OCI-LY7 (cell line): Measurements from ENCODE around the gene DLG5. TPM values are rescaled to one million over a fixed set of nuclear protein-coding genes. Genes with fewer than 3 reads are reported as not detected.

Experiments used
- BruUV-seq: library from RNA; stranded (reverse); fragments of 400-500 nt; replicated peaks from 2 replicates; lab custom pipeline; 2021; lab: Mats Ljungman, UMichigan
- CTCF ChIA-PET: fragments of 300-600 bp; sonication (Branson Sonifier 250); formaldehyde crosslinking; loops from one replicate; lab custom pipeline; 2022; ENCODE audit warnings: antibody characterized with exemption; ENCODE audit not compliant: unreplicated experiment; lab: Charles Lee
- POLR2A ChIA-PET: fragments of 300-600 bp; sonication (Branson Sonifier 250); formaldehyde crosslinking; loops from one replicate; lab custom pipeline; 2022; ENCODE audit warnings: antibody characterized with exemption; lab: Charles Lee
- DNase-seq: peaks from one replicate; pipeline ENCODE4 v3.0.0-alpha.2; 2015; ENCODE audit warnings: low spot score
- H2AFZ ChIP-seq: fragments of 200-600 bp; sonication (generic), shearing (Covaris generic); 2 replicates; pipeline ENCODE4 v1.6.1; 2014; ENCODE audit warnings: mild to moderate bottlenecking, antibody characterized with exemption, low read length, moderate library complexity
- H3K27ac ChIP-seq: fragments of 200-600 bp; sonication (generic); 2 replicates; pipeline ENCODE4 v1.5.1; 2014; ENCODE audit warnings: mixed run types, low read depth, mild to moderate bottlenecking, moderate library complexity, low read length, inconsistent platforms; ENCODE audit not compliant: poor library complexity, severe bottlenecking
- H3K36me3 ChIP-seq: fragments of 200-600 bp; sonication (generic); 2 replicates; pipeline ENCODE4 v1.6.1; 2014; ENCODE audit warnings: mild to moderate bottlenecking, antibody characterized with exemption, low read length, moderate library complexity, mixed read lengths; ENCODE audit not compliant: insufficient read depth
- H3K4me1 ChIP-seq: fragments of 200-600 bp; sonication (generic); 2 replicates; pipeline ENCODE4 v1.5.1; 2014; ENCODE audit warnings: mild to moderate bottlenecking, low read length; ENCODE audit not compliant: insufficient read depth, poor library complexity, severe bottlenecking
- H3K4me2 ChIP-seq: fragments of 200-600 bp; sonication (generic); 2 replicates; pipeline ENCODE4 v1.6.1; 2014; ENCODE audit warnings: mild to moderate bottlenecking, low read length
- H3K4me3 ChIP-seq: fragments of 200-600 bp; sonication (generic); 2 replicates; pipeline ENCODE4 v1.5.1; 2014; ENCODE audit warnings: mild to moderate bottlenecking, low read depth, low read length; ENCODE audit not compliant: poor library complexity, severe bottlenecking
- H3K79me2 ChIP-seq: fragments of 200-600 bp; sonication (generic); 2 replicates; pipeline ENCODE4 v1.6.1; 2016; ENCODE audit warnings: low read depth, mild to moderate bottlenecking, low read length, moderate library complexity, mixed read lengths; ENCODE audit not compliant: insufficient read depth
- H3K9me2 ChIP-seq: fragments of 200-600 bp; sonication (generic); 2 replicates; pipeline ENCODE4 v1.6.1; 2016; ENCODE audit warnings: mild to moderate bottlenecking, low read length, mixed read lengths; ENCODE audit not compliant: insufficient read depth
- H3K9me3 ChIP-seq: fragments of 200-600 bp; sonication (generic); 2 replicates; pipeline ENCODE4 v1.6.1; 2014; ENCODE audit warnings: mild to moderate bottlenecking, mixed run types, low read length, mixed read lengths
- H4K20me1 ChIP-seq: fragments of 200-600 bp; sonication (generic); 2 replicates; pipeline ENCODE4 v1.6.1; 2014; ENCODE audit warnings: mild to moderate bottlenecking, antibody characterized with exemption, low read length, moderate library complexity, mixed read lengths; ENCODE audit not compliant: insufficient read depth
- EZH2phosphoT487 ChIP-seq: fragments of 200-600 bp; sonication (generic); IDR thresholded peaks from 2 replicates; pipeline ENCODE4 v1.6.1; 2018; ENCODE audit warnings: low read depth, borderline replicate concordance, mild to moderate bottlenecking, mixed run types, antibody characterized with exemption, low read length, moderate library complexity, mixed read lengths
- intact Hi-C: fragments of 100-400 bp; cut with micrococcal nuclease; formaldehyde crosslinking; loops from one replicate; pipeline ENCODE4 v1.10.0; 2022; ENCODE audit not compliant: unreplicated experiment
- total RNA-seq, 2 experiments: library from RNA; depleted of rRNA in 1 of 2; stranded (reverse); fragments of >200 nt in 1 of 2; shearing (Covaris generic) in 1 of 2; gene quantifications; 2 replicates each; pipeline ENCODE4 v1.2.3, GENCODE V29; 2014 to 2022
- TF ChIP-seq, protein P1 (sequence below): fragments of 200-600 bp; sonication (generic); conservative IDR thresholded peaks from 2 replicates; pipeline ENCODE4 v1.5.1; 2014; ENCODE audit warnings: mild to moderate bottlenecking, antibody characterized with exemption, low read length, moderate library complexity, mixed read lengths

The DLG5 gene
- total RNA-seq, 2 experiments from 2014 or later: 0.27 TPM; not detected in 1

DNA sequence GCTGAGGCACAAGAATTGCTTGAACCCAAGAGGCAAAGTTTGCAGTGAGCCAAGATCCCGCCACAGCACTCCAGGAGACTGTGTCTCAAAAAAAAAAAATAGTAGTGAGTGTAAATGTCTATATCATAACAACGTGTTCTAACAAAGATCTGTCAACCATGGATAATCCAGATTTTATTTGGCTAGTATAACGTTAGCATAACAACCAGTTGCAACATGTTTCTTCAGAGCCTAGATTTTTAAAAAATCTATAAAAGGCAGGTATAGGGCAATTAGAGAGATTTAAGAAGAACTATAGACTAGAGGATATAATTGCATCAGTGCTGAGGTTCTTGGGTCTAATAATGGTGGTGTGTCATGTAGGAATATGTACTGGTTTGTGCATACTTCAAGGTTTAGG lies 30.5 kb downstream of the DLG5 start:
- DNase-seq: no peak
- Histone ChIP-seq H3K27ac (no peak overlapping the region), H3K9me3 (no peaks in the 10 kb centered on the region), H4K20me1 (no peaks in the 10 kb centered on the region), H3K4me1 (no peaks in the 10 kb centered on the region), H3K4me3 (no peak overlapping the region), H2AFZ (no peak overlapping the region), H3K4me2 (no peak overlapping the region), H3K79me2 (no peaks in the 10 kb centered on the region), H3K36me3 (no peaks in the 10 kb centered on the region), H3K9me2 (no peaks in the 10 kb centered on the region)
- TF ChIP-seq EZH2phosphoT487: no peak
- TF ChIP-seq, protein P1, sequence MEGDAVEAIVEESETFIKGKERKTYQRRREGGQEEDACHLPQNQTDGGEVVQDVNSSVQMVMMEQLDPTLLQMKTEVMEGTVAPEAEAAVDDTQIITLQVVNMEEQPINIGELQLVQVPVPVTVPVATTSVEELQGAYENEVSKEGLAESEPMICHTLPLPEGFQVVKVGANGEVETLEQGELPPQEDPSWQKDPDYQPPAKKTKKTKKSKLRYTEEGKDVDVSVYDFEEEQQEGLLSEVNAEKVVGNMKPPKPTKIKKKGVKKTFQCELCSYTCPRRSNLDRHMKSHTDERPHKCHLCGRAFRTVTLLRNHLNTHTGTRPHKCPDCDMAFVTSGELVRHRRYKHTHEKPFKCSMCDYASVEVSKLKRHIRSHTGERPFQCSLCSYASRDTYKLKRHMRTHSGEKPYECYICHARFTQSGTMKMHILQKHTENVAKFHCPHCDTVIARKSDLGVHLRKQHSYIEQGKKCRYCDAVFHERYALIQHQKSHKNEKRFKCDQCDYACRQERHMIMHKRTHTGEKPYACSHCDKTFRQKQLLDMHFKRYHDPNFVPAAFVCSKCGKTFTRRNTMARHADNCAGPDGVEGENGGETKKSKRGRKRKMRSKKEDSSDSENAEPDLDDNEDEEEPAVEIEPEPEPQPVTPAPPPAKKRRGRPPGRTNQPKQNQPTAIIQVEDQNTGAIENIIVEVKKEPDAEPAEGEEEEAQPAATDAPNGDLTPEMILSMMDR: no peak
- intact Hi-C loops: no loop called here
- no TSS peak for BruUV-seq
- ChIA-PET POLR2A (no interaction called here), CTCF (no interaction called here)

DNA sequence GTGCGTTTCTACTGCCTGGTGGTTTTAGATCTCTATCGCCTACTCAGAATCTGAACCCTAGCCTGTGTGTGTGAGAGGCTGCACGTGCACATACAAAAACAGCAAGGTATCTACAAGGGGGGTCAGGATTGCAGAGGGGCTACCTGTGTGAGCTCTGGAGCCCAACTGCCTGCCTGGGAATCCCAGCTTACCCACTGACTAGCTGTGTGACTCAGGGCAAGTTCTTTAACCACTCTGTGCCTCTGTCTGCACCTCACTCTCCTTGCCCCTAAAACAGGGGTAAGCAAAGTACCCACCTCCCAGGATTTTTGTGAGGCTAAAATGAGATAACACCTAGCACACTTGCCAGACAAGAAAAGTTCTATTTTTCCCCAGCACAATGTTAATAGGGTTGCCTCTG lies 32.5 kb downstream of the DLG5 start:
- CTCF ChIA-PET: no interaction called here
- no peak for TF ChIP-seq EZH2phosphoT487
- TF ChIP-seq, protein P1: no peak
- BruUV-seq: no TSS peak

DNA sequence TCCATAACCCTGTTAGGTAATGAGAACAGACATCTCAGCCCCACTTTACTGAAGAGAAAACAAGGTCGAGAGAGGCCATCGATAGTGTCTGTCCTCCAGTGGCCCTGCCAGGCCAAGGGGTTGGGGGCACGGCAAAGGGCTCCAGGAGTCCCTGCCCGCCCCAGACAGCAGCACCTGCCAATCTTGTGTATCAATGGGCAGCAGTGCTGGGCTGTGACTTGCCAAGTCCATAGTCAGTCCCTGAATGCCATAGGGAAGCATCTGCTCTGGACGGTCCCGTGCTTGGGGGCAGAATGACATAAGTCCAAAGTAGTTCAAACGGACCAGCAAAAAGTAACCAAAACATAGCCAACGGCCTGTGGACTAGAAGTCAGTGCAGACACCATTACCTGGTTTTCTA lies 33.2 kb downstream of the DLG5 start:
- Histone ChIP-seq H4K20me1 (no peaks in the 10 kb centered on the region), H3K9me3 (no peaks in the 10 kb centered on the region), H3K4me2 (no peak overlapping the region), H3K9me2 (no peaks in the 10 kb centered on the region), H3K27ac (no peak overlapping the region), H2AFZ (no peak overlapping the region), H3K4me3 (no peak overlapping the region), H3K4me1 (no peaks in the 10 kb centered on the region), H3K79me2 (no peaks in the 10 kb centered on the region), H3K36me3 (no peaks in the 10 kb centered on the region)
- no peak for TF ChIP-seq EZH2phosphoT487
- TF ChIP-seq, protein P1: no peak
- intact Hi-C loops: no loop called here
- BruUV-seq: no TSS peak
- ChIA-PET CTCF (no interaction called here), POLR2A (no interaction called here)
- DNase-seq: no peak

More for the DNA sequence above, 32.5 kb downstream of the DLG5 start:
- Histone ChIP-seq H3K4me2 (no peak overlapping the region), H3K79me2 (no peaks in the 10 kb centered on the region), H3K9me3 (no peaks in the 10 kb centered on the region), H3K4me3 (no peak overlapping the region), H3K4me1 (no peaks in the 10 kb centered on the region), H3K27ac (no peak overlapping the region), H3K9me2 (no peaks in the 10 kb centered on the region), H2AFZ (no peak overlapping the region), H4K20me1 (no peaks in the 10 kb centered on the region), H3K36me3 (no peaks in the 10 kb centered on the region)
- DNase-seq: no peak
- POLR2A ChIA-PET: no interaction called here
- intact Hi-C loops: no loop called here
